Liver (tissue), 9 donors: Measurements from ENCODE around the gene INPP5E. TPM values are rescaled to one million over a fixed set of nuclear protein-coding genes. Genes with fewer than 3 reads are reported as not detected.

ENCODE experiments used
- DNase-seq: peaks from one replicate; pipeline ENCODE4 v3.0.0-alpha.2; 2017; ENCODE audit warnings: low spot score
- H3K27ac ChIP-seq, 2 donors: one replicate each; pipeline ENCODE4 v1.7.0; 2013; ENCODE audit warnings: inconsistent platforms in 2 of 2, low read length in 2 of 2, control low read depth in 1 of 2, low read depth in 1 of 2, mild to moderate bottlenecking in 1 of 2
- H3K27me3 ChIP-seq, 4 donors: one replicate each; pipeline versions ENCODE4 v1.6.1 to v1.7.0; 2013; ENCODE audit warnings: low read length in 3 of 4, inconsistent platforms in 1 of 4, mild to moderate bottlenecking in 1 of 4, moderate library complexity in 1 of 4; ENCODE audit not compliant: control insufficient read depth in 4 of 4, insufficient read depth in 4 of 4
- H3K36me3 ChIP-seq, 4 donors: one replicate each; pipeline versions ENCODE4 v1.6.1 to v1.7.0; 2013; ENCODE audit warnings: low read length in 3 of 4, mild to moderate bottlenecking in 3 of 4, low read depth in 1 of 4, moderate library complexity in 1 of 4; ENCODE audit not compliant: control insufficient read depth in 4 of 4, insufficient read depth in 3 of 4
- H3K4me1 ChIP-seq, 4 donors: one replicate each; pipeline versions ENCODE4 v1.6.1 to v1.7.0; 2013; ENCODE audit warnings: low read length in 3 of 4, mild to moderate bottlenecking in 3 of 4, moderate library complexity in 1 of 4; ENCODE audit not compliant: control insufficient read depth in 4 of 4, insufficient read depth in 4 of 4
- H3K4me3 ChIP-seq, 3 donors: one replicate each; pipeline versions ENCODE4 v1.6.1 to v1.7.0; 2013; ENCODE audit warnings: low read length in 3 of 3, control low read depth in 1 of 3, low read depth in 1 of 3, mild to moderate bottlenecking in 1 of 3
- H3K9ac ChIP-seq, 2 donors: one replicate each; pipeline ENCODE4 v1.7.0; 2013; ENCODE audit warnings: low read length in 2 of 2, mild to moderate bottlenecking in 2 of 2, moderate library complexity in 2 of 2, control low read depth in 1 of 2, low read depth in 1 of 2
- H3K9me3 ChIP-seq, 4 donors: one replicate each; pipeline versions ENCODE4 v1.6.1 to v1.7.0; 2013; ENCODE audit warnings: low read length in 3 of 4; ENCODE audit not compliant: control insufficient read depth in 4 of 4
- EGR1 ChIP-seq, 2 donors: IDR thresholded peaks; 2 replicates each; pipeline ENCODE4 v1.6.1; 2016 to 2018; ENCODE audit warnings: antibody characterized with exemption in 2 of 2, low read depth in 2 of 2
- FOXA1 ChIP-seq: IDR thresholded peaks from 2 replicates; pipeline ENCODE4 v1.6.1; 2016; ENCODE audit warnings: antibody characterized with exemption
- FOXA2 ChIP-seq: IDR thresholded peaks from 2 replicates; pipeline ENCODE4 v1.6.1; 2016; ENCODE audit warnings: antibody characterized with exemption
- HNF4A ChIP-seq, 2 donors: conservative IDR thresholded peaks; 2 replicates each; pipeline ENCODE4 v1.6.1; 2016; ENCODE audit warnings: antibody characterized with exemption in 2 of 2, mild to moderate bottlenecking in 2 of 2
- HNF4G ChIP-seq: IDR thresholded peaks from 2 replicates; pipeline ENCODE4 v1.6.1; 2016; ENCODE audit warnings: antibody characterized with exemption
- NR2F2 ChIP-seq: IDR thresholded peaks from 2 replicates; pipeline ENCODE4 v1.6.1; 2016; ENCODE audit warnings: antibody characterized with exemption
- RAD21 ChIP-seq, 2 donors: IDR thresholded peaks; 2 replicates each; pipeline ENCODE4 v1.6.1; 2016; ENCODE audit warnings: antibody characterized with exemption in 2 of 2, mild to moderate bottlenecking in 2 of 2
- RXRA ChIP-seq, 2 donors: IDR thresholded peaks; 2 replicates each; pipeline ENCODE4 v1.6.1; 2017 to 2018; ENCODE audit warnings: antibody characterized with exemption in 2 of 2, mild to moderate bottlenecking in 1 of 2
- SP1 ChIP-seq: IDR thresholded peaks from 2 replicates; pipeline ENCODE4 v1.6.1; 2018; ENCODE audit warnings: antibody characterized with exemption, mild to moderate bottlenecking
- TAF1 ChIP-seq: conservative IDR thresholded peaks from 2 replicates; pipeline ENCODE4 v1.6.1; 2016; ENCODE audit warnings: antibody characterized with exemption, mild to moderate bottlenecking
- WGBS: extraction: QIAGEN DNeasy Blood & Tissue Kit; methylation state at CpG from one replicate; pipeline ENCODE4 v1.1.7; 2013; 5-methylcytosine and 5-hydroxymethylcytosine counted together
- polyA plus RNA-seq, 2 donors: library from polyadenylated mRNA; stranded (reverse) in 1 of 2; unstranded in 1 of 2; fragments of 200-250 nt in 1 of 2; fragments of >200 nt in 1 of 2; fragmentation: Nextera tagmentation in 1 of 2; extraction: Ambion mirVana in 1 of 2; gene quantifications; one replicate each; pipeline versions ENCODE4 v1.2.1 to v1.2.3, GENCODE V29; 2013 to 2015
- total RNA-seq, 2 donors: library from RNA; depleted of rRNA; stranded (reverse); fragments of >200 nt; gene quantifications; one replicate each; pipeline ENCODE4 v1.2.3, GENCODE V29; 2014
- TF ChIP-seq, protein P1 (sequence below): IDR thresholded peaks from 2 replicates; pipeline ENCODE4 v1.6.1; 2016; ENCODE audit warnings: antibody characterized with exemption, mild to moderate bottlenecking
- TF ChIP-seq, protein P2 (sequence below): fragments of 150-350 bp; IDR thresholded peaks from 2 replicates; pipeline ENCODE4 v1.5.1; 2017; ENCODE audit warnings: improper control_type of control experiment, low read depth, low read length; ENCODE audit not compliant: missing input control
- TF ChIP-seq, protein P3 (sequence below): IDR thresholded peaks from 2 replicates; pipeline ENCODE4 v1.6.1; 2016; ENCODE audit warnings: antibody characterized with exemption
- TF ChIP-seq, protein P4 (sequence below): IDR thresholded peaks from 2 replicates; pipeline ENCODE4 v1.6.1; 2016; ENCODE audit warnings: antibody characterized with exemption
- TF ChIP-seq, protein P5 (sequence below): IDR thresholded peaks from 2 replicates; pipeline ENCODE4 v1.6.1; 2016; ENCODE audit warnings: antibody characterized with exemption
- donor health status: healthy.
- donor health status: healthy.
- donor health status: healthy.
- donor health status: healthy.
- donor health status: healthy.

The INPP5E gene
- total and polyA plus RNA-seq, 4 donors, result 1.0 to 3.3 (median 2.9) TPM

DNA sequence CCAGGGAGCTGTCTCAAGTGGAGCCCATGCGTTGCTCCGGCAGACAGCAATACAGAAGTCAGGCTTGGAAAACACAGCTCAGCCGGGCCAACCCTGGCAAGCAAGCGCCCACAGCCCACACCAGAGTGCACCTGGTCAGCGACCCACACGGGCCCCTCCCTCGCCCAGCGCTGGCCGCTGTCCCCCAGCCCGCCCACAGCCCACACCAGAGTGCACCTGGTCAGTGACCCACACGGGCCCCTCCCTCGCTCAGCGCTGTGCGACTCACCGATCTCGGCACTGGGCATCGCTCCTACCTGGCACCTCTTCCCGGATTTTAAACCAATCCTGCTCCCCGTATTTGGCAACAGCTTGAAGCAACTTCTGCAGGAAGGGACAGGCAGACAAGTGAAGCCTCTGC is 52.4 kb downstream of the INPP5E start:
- no peak for DNase-seq
- WGBS, result 69% methylated on average over 19 of the region's 19 CpGs
- Histone ChIP-seq H3K9me3 (no peaks in the 10 kb centered on the region), H3K4me3 (no peak overlapping the region), H3K4me1 (peaks cover 0 to 8% (median 1%) of the 10 kb centered on the region in 4 donors), H3K27ac (no peak overlapping the region), H3K27me3 (no peaks in the 10 kb centered on the region), H3K36me3 (peaks cover 7 to 69% (median 29%) of the 10 kb centered on the region in 4 donors), H3K9ac (no peak overlapping the region)
- TF ChIP-seq EGR1 (IDR thresholded peaks at IDR 0.05; ENCODE audit: low read depth in 2 of 2) (no peak), FOXA1 (no peak), HNF4G (no peak), HNF4A (conservative IDR thresholded peaks at IDR 0.05) (peak in 1 of 2 donors; percentile 11), TAF1 (no peak)

DNA sequence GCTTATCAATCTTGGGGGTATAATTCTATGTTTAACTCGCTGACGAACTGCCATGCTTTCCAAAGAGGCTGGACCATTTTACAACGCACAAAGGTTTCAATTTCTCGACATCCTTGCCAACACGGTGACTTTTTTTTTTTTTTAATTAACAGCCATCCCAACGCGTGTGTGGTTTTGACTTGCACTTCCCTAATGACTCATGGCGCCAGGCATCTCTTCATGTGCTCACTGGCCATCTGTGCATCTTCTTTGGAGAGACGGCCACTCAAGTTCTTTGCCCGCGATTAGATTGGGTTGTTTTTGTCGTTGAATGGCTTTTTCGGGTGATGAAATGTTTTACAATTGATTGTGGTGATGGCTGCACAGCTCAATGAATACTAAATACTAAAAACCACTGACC is 53.6 kb downstream of the INPP5E start:
- H3K9me3 ChIP-seq, result no peaks in the 10 kb centered on the region
- WGBS, result 86% methylated on average over 13 of the region's 13 CpGs
- TF ChIP-seq, protein P1, sequence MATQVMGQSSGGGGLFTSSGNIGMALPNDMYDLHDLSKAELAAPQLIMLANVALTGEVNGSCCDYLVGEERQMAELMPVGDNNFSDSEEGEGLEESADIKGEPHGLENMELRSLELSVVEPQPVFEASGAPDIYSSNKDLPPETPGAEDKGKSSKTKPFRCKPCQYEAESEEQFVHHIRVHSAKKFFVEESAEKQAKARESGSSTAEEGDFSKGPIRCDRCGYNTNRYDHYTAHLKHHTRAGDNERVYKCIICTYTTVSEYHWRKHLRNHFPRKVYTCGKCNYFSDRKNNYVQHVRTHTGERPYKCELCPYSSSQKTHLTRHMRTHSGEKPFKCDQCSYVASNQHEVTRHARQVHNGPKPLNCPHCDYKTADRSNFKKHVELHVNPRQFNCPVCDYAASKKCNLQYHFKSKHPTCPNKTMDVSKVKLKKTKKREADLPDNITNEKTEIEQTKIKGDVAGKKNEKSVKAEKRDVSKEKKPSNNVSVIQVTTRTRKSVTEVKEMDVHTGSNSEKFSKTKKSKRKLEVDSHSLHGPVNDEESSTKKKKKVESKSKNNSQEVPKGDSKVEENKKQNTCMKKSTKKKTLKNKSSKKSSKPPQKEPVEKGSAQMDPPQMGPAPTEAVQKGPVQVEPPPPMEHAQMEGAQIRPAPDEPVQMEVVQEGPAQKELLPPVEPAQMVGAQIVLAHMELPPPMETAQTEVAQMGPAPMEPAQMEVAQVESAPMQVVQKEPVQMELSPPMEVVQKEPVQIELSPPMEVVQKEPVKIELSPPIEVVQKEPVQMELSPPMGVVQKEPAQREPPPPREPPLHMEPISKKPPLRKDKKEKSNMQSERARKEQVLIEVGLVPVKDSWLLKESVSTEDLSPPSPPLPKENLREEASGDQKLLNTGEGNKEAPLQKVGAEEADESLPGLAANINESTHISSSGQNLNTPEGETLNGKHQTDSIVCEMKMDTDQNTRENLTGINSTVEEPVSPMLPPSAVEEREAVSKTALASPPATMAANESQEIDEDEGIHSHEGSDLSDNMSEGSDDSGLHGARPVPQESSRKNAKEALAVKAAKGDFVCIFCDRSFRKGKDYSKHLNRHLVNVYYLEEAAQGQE, result no peak
- TF ChIP-seq NR2F2, result no peak
- no peak for TF ChIP-seq FOXA1
- no peak for TF ChIP-seq SP1
- no peak for TF ChIP-seq FOXA2
- no peak for TF ChIP-seq HNF4G
- TF ChIP-seq, protein P2, sequence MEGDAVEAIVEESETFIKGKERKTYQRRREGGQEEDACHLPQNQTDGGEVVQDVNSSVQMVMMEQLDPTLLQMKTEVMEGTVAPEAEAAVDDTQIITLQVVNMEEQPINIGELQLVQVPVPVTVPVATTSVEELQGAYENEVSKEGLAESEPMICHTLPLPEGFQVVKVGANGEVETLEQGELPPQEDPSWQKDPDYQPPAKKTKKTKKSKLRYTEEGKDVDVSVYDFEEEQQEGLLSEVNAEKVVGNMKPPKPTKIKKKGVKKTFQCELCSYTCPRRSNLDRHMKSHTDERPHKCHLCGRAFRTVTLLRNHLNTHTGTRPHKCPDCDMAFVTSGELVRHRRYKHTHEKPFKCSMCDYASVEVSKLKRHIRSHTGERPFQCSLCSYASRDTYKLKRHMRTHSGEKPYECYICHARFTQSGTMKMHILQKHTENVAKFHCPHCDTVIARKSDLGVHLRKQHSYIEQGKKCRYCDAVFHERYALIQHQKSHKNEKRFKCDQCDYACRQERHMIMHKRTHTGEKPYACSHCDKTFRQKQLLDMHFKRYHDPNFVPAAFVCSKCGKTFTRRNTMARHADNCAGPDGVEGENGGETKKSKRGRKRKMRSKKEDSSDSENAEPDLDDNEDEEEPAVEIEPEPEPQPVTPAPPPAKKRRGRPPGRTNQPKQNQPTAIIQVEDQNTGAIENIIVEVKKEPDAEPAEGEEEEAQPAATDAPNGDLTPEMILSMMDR, result no peak
- TF ChIP-seq, protein P3, sequence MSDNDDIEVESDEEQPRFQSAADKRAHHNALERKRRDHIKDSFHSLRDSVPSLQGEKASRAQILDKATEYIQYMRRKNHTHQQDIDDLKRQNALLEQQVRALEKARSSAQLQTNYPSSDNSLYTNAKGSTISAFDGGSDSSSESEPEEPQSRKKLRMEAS, result no peak
- H3K4me3 ChIP-seq, result no peak overlapping the region
- no peak overlapping the region for H3K9ac ChIP-seq
- H3K36me3 ChIP-seq, result peaks cover 10 to 70% (median 27%) of the 10 kb centered on the region in 4 donors
- H3K27ac ChIP-seq, result no peak overlapping the region
- H3K4me1 ChIP-seq, result peaks cover 0 to 8% (median 1%) of the 10 kb centered on the region in 4 donors
- H3K27me3 ChIP-seq, result no peaks in the 10 kb centered on the region
- no peak for DNase-seq

DNA sequence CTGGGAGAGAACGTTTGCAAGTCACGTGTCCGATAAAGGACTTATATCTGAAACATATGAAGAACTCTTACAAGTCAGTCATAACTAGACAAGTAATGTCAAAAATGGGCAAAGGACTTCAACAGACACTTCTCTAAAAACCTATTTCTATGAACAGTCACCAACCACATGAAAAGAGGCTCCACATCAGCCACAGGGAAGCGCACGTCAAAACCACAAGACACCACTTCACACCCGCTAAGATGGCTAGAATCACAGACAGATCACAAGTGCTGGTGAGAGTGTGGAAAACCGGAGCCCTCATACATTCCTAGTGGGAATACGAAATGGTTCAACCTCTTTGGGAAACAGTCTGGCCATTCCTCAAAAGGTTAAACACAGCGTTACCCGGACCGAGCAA is 54.6 kb downstream of the INPP5E start:
- Histone ChIP-seq H3K27ac (no peak overlapping the region), H3K4me3 (no peak overlapping the region), H3K9ac (no peak overlapping the region), H3K36me3 (peaks cover 10 to 77% (median 29%) of the 10 kb centered on the region in 4 donors), H3K4me1 (peaks cover 0 to 8% (median 1%) of the 10 kb centered on the region in 4 donors), H3K27me3 (no peaks in the 10 kb centered on the region), H3K9me3 (no peaks in the 10 kb centered on the region)
- WGBS, result 89% methylated on average over 11 of the region's 11 CpGs
- DNase-seq, result no peak
- TF ChIP-seq, protein P4, sequence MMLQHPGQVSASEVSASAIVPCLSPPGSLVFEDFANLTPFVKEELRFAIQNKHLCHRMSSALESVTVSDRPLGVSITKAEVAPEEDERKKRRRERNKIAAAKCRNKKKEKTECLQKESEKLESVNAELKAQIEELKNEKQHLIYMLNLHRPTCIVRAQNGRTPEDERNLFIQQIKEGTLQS, result no peak
- TF ChIP-seq HNF4G (no peak), RAD21 (IDR thresholded peaks at IDR 0.05) (no peak), RXRA (IDR thresholded peaks at IDR 0.05) (no peak), FOXA1 (no peak)
- TF ChIP-seq, protein P5, sequence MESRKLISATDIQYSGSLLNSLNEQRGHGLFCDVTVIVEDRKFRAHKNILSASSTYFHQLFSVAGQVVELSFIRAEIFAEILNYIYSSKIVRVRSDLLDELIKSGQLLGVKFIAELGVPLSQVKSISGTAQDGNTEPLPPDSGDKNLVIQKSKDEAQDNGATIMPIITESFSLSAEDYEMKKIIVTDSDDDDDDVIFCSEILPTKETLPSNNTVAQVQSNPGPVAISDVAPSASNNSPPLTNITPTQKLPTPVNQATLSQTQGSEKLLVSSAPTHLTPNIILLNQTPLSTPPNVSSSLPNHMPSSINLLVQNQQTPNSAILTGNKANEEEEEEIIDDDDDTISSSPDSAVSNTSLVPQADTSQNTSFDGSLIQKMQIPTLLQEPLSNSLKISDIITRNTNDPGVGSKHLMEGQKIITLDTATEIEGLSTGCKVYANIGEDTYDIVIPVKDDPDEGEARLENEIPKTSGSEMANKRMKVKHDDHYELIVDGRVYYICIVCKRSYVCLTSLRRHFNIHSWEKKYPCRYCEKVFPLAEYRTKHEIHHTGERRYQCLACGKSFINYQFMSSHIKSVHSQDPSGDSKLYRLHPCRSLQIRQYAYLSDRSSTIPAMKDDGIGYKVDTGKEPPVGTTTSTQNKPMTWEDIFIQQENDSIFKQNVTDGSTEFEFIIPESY, result no peak
- TF ChIP-seq, protein P1, result no peak
